Measurements from ENCODE around the gene SLC38A10.

The SLC38A10 gene

DNA sequence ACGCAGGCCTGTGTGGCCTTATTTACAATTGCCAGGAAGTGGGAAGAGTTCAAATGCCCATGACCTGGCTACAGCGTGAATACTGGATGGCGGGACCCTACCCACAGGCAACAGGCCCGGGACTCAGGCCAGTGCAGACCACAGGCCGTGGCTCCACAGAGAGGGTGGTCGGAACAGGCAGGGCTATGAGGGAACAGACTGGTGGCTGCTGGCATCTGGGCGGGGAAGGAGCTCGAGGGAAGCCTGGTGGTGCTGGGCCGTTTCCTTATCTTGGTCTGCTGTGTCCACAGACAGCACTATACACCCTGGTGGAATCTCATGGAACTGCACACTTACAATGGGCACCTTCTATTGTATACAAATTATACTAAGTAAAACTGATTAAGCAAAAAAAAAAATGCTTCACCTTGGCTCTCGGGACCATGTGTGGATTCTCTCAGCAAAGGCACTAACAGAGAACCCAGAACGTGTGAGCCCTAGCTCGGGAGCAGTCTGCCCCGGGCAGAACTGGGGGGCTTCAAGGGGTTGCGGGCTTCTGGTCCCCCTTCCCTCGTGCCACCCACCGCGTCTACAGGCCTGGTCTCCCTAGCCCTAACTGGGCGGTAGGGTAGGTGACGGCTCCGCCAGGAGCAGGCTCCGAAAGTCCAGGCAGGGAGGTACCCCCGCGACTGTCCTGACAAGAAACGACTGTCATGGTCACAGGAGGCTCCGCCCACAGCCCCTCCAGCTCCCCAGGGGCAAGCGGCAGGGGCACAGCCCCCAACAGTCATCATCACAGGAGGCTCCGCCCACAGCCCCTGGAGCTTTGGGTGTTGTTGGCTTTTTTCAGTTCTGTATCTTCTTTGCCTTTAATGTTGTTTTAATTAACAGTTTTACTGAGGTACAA lies 94.2 kb downstream of the SLC38A10 start:
- no peak overlapping the region for H2AFZ ChIP-seq
- no peak overlapping the region for H3K27ac ChIP-seq
- TF ChIP-seq CTCF (IDR thresholded peaks at IDR 0.05) = peak; percentile 62
- H3K4me1 ChIP-seq = no peaks in the 10 kb centered on the region
- H3K4me3 ChIP-seq (ENCODE audit: low read depth, low read length) = no peak overlapping the region
- no peaks in the 10 kb centered on the region for H3K9me3 ChIP-seq (ENCODE audit: control insufficient read depth, low read length)
- no peak overlapping the region for H3K4me2 ChIP-seq (ENCODE audit: low read length)
- H3K9ac ChIP-seq = no peak overlapping the region
- no peaks in the 10 kb centered on the region for H3K79me2 ChIP-seq
- no peaks in the 10 kb centered on the region for H3K27me3 ChIP-seq (ENCODE audit: control insufficient read depth, insufficient read depth, low read length)
- no peaks in the 10 kb centered on the region for H3K36me3 ChIP-seq (ENCODE audit: control insufficient read depth, insufficient read depth, low read length)

DNA sequence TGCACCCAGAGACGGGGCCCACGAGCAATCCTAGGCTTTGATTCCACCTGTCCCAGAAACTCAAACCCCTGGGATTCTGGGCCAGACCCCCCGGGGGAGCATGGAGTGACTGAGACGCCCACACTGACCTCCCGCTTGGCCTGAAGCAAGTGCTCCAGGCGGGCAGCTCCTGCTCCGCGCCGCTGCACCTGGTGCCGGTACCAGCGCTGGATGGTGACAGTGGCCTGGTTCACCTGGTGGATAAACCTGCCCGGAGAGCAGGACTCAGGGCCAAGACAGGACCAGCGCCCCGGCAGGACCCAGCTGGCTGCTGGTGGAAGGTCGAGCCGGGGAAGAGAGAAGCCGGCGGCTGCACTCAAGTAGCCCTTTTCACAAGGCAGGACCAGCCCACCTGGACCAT lies 94.9 kb downstream of the SLC38A10 start:
- Histone ChIP-seq H3K4me3 (ENCODE audit: low read depth, low read length) (no peak overlapping the region), H3K27me3 (ENCODE audit: control insufficient read depth, insufficient read depth, low read length) (no peaks in the 10 kb centered on the region), H3K4me1 (no peaks in the 10 kb centered on the region), H3K4me2 (ENCODE audit: low read length) (no peak overlapping the region), H3K9me3 (ENCODE audit: control insufficient read depth, low read length) (no peaks in the 10 kb centered on the region), H3K79me2 (no peaks in the 10 kb centered on the region), H3K36me3 (ENCODE audit: control insufficient read depth, insufficient read depth, low read length) (no peaks in the 10 kb centered on the region), H3K9ac (no peak overlapping the region), H2AFZ (no peak overlapping the region), H3K27ac (no peak overlapping the region)
- no peak for TF ChIP-seq CTCF (IDR thresholded peaks at IDR 0.05)

DNA sequence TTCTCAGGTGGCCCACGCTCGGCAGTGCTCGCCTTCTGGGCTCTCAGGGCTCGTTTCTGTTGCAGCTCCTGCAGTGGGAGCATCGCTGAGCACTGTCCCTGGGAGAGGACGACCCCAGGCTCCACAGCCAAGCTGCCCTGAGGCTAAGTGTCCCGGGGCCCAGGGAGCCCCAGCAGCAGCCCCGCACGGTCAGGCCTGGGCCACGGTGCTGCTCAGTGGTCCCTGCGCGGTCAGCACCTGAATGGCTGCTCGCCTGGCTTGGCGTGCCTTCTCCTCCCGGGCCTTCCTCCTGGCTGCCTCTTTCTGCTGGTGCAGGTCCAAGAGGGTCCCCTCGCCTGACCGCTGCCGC lies 95.7 kb downstream of the SLC38A10 start:
- no peaks in the 10 kb centered on the region for H3K27me3 ChIP-seq (ENCODE audit: control insufficient read depth, insufficient read depth, low read length)
- no peak overlapping the region for H3K9ac ChIP-seq
- no peaks in the 10 kb centered on the region for H3K79me2 ChIP-seq
- no peaks in the 10 kb centered on the region for H3K9me3 ChIP-seq (ENCODE audit: control insufficient read depth, low read length)
- no peak overlapping the region for H3K27ac ChIP-seq
- H2AFZ ChIP-seq = no peak overlapping the region
- H3K4me1 ChIP-seq = no peaks in the 10 kb centered on the region
- no peak overlapping the region for H3K4me2 ChIP-seq (ENCODE audit: low read length)
- no peaks in the 10 kb centered on the region for H3K36me3 ChIP-seq (ENCODE audit: control insufficient read depth, insufficient read depth, low read length)
- no peak overlapping the region for H3K4me3 ChIP-seq (ENCODE audit: low read depth, low read length)
- TF ChIP-seq CTCF (IDR thresholded peaks at IDR 0.05) = no peak

GRCh38 chr17:81198826-81199481 lies 96.2 kb downstream of the SLC38A10 start:
- Histone ChIP-seq H3K9ac (no peak overlapping the region), H3K4me3 (ENCODE audit: low read depth, low read length) (no peak overlapping the region), H3K27ac (no peak overlapping the region), H3K79me2 (no peaks in the 10 kb centered on the region), H3K4me2 (ENCODE audit: low read length) (no peak overlapping the region), H3K36me3 (ENCODE audit: control insufficient read depth, insufficient read depth, low read length) (no peaks in the 10 kb centered on the region), H3K27me3 (ENCODE audit: control insufficient read depth, insufficient read depth, low read length) (no peaks in the 10 kb centered on the region), H3K4me1 (no peaks in the 10 kb centered on the region), H2AFZ (no peak overlapping the region), H3K9me3 (ENCODE audit: control insufficient read depth, low read length) (no peaks in the 10 kb centered on the region)
- no peak for TF ChIP-seq CTCF (IDR thresholded peaks at IDR 0.05)

Measured in parathyroid adenoma (tissue), 2 donors.